ENCODE measurements around the gene CDKN2B-AS1.
"Not testable (repeated sequence)": the region's sequence is repeated elsewhere in the genome, so short reads cannot be mapped to it uniquely, and the experiment has no call there.

CDKN2B-AS1 gene

GRCh38 chr9:21994556-21995005 lies at the start of gene CDKN2B-AS1:
Gene CDKN2B-AS1 (plus strand): TSS chr9:21994791.
- peak within 1 kb of the TSS; percentile 86 to 88 for H3K4me3 ChIP-seq (replicated peaks in 1 of 2; ENCODE audit: low read depth in 2 of 2, low read length in 2 of 2)
- peak; percentile 6 for TF ChIP-seq CTCF (IDR thresholded peaks at IDR 0.05; ENCODE audit: low read depth, low read length)
- peak; percentile 75 to 77 for DNase-seq (ENCODE audit: low read depth in 2 of 2)

- DNase-seq (ENCODE audit: low read depth in 2 of 2), result no peak
- no peak for TF ChIP-seq CTCF (IDR thresholded peaks at IDR 0.05; ENCODE audit: low read depth, low read length)
These were observed 49.0 kb upstream of the CDKN2B-AS1 start for GRCh38 chr9:21945606-21946005.

GRCh38 chr9:21958833-21959232 lies 35.8 kb upstream of the CDKN2B-AS1 start:
- no peak overlapping the region for H3K4me3 ChIP-seq (replicated peaks in 1 of 2; ENCODE audit: low read depth in 2 of 2, low read length in 2 of 2)
- DNase-seq (ENCODE audit: low read depth in 2 of 2), result no peak
- TF ChIP-seq CTCF (IDR thresholded peaks at IDR 0.05; ENCODE audit: low read depth, low read length), result no peak

More at GRCh38 chr9:21945606-21946005, 49.0 kb upstream of the CDKN2B-AS1 start:
- H3K4me3 ChIP-seq (replicated peaks in 1 of 2; ENCODE audit: low read depth in 2 of 2, low read length in 2 of 2), result no peak overlapping the region

- not testable (repeated sequence) for H3K4me3 ChIP-seq (replicated peaks in 1 of 2; ENCODE audit: low read depth in 2 of 2, low read length in 2 of 2); DNase-seq (ENCODE audit: low read depth in 2 of 2)
These were observed 35.3 kb upstream of the CDKN2B-AS1 start for GRCh38 chr9:21959268-21959667.

GRCh38 chr9:21961569-21961968 lies 33.0 kb upstream of the CDKN2B-AS1 start:
- no peak for DNase-seq (ENCODE audit: low read depth in 2 of 2)
- TF ChIP-seq CTCF (IDR thresholded peaks at IDR 0.05; ENCODE audit: low read depth, low read length), result no peak
- no peak overlapping the region for H3K4me3 ChIP-seq (replicated peaks in 1 of 2; ENCODE audit: low read depth in 2 of 2, low read length in 2 of 2)

GRCh38 chr9:21964925-21965385 lies 29.6 kb upstream of the CDKN2B-AS1 start:
- no peak for TF ChIP-seq CTCF (IDR thresholded peaks at IDR 0.05; ENCODE audit: low read depth, low read length)
- peak; percentile 73 to 81 for DNase-seq (ENCODE audit: low read depth in 2 of 2)
- peak overlapping the region; percentile 31 to 43 for H3K4me3 ChIP-seq (replicated peaks in 1 of 2; ENCODE audit: low read depth in 2 of 2, low read length in 2 of 2)

DNA sequence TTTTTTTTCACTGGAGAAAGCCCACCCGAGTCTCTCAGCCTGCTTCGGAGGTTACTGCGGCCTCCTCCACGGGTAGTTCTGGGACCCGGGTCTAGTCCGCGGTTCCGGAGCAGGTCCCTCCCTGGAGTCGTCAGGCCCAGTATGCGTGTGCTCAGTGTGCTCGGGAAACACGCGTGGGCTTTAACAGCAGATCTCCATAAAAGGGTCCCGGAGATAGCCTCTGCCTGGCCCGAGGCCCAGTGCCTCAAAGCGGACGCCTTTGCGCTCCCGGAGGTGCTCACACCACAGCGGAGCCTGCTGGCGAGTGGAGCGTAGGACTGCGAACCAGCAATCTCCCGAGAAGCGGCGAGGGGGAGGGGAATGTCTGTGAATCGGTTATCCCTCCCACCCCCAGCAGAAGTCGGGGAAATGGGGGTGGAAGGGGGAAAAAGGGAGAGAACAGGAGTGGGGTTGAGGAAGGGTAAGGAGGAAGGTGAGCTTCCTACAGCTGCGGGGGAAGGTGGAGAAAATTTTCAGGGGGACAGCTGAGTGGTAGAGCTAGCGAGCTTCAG lies 29.1 kb upstream of the CDKN2B-AS1 start:
- TF ChIP-seq CTCF (IDR thresholded peaks at IDR 0.05; ENCODE audit: low read depth, low read length), result peak; percentile 84
- peak overlapping the region; percentile 31 to 43 for H3K4me3 ChIP-seq (replicated peaks in 1 of 2; ENCODE audit: low read depth in 2 of 2, low read length in 2 of 2)
- peak; percentile 73 to 79 for DNase-seq (ENCODE audit: low read depth in 2 of 2)

Measured in cardiac fibroblast (primary cell).